SIG-M5 treated with dmso at 0.1 percent for 504 hours (cell line): ENCODE data around the gene SIGLEC10.
A peak's percentile ranks its signal among the peaks of the same experiment; 100 is the strongest.

Experiments
- DNase-seq: peaks from one replicate; lab custom pipeline; 2025; ENCODE audit not compliant: unreplicated experiment; lab: John Stamatoyannopoulos, UW

SIGLEC10 gene

DNA sequence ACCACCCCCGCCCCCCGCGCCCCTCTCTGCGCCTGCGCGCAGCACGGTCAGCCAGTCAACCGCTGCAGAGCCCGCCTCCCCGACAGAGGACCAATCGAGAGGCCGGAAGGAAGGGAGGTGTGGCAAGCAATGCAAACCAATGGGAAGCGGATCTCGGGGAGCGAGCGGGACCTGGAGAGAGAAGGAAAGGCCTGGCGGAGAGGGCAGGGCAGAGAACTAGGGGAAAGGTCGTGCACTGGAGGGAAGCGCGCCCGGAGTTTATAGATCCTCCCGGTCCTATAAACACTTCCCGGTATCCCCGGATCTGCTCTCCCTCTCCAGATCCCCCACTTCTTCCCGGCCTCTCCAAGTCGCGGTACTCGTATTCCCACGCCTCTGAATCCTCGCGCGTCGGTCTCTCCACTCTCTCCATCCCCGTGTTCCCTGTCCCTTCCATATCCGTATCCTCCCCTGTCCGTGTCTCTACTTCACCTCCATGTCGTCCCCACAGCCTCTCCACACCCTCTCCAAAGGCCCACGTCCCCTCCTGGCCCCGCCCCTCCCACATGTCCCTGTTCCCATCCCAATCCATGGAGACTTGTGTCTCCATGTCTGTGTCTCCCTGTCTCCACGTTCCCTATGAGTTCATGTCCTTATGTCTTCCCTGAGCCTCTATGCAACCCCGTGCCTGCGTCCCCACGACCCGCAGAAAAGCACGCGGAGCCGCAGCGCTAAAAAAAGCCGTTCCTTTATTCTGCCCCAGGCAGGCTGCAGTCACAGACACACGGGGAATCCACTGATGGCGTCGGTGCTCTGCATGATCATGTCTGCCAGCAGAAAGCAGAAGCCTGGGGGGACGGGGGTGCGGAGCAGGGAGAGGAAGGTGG, 50.8 kb downstream of the SIGLEC10 start:
- DNase-seq = peak; percentile 98

DNA sequence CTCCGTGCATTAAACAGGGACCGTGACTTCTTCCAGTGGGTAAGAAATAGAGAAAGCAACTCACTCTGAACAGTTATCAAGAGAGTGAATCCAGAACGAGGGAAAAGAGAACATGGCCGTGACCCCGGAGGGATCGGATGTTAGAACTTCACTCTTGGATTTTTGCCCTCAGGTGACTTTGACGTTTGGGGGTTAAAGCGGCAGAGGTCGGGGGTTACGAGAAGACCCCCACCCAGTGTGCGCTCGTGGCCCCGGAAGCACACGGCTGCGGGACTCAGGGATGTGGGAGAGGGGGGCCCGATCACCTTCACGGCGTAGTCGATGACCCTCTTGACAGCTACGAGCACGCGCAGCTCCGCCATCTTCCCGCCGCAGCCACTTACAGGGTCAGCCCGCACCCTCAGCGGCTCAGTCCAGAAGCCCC, 51.5 kb downstream of the SIGLEC10 start, which contains the start of gene ETFB:
TSS of gene ETFB (minus strand) at position 424 of the 424 bp plus-strand sequence. CDS start at position 362, 62 bp downstream.
- no peak for DNase-seq

DNA sequence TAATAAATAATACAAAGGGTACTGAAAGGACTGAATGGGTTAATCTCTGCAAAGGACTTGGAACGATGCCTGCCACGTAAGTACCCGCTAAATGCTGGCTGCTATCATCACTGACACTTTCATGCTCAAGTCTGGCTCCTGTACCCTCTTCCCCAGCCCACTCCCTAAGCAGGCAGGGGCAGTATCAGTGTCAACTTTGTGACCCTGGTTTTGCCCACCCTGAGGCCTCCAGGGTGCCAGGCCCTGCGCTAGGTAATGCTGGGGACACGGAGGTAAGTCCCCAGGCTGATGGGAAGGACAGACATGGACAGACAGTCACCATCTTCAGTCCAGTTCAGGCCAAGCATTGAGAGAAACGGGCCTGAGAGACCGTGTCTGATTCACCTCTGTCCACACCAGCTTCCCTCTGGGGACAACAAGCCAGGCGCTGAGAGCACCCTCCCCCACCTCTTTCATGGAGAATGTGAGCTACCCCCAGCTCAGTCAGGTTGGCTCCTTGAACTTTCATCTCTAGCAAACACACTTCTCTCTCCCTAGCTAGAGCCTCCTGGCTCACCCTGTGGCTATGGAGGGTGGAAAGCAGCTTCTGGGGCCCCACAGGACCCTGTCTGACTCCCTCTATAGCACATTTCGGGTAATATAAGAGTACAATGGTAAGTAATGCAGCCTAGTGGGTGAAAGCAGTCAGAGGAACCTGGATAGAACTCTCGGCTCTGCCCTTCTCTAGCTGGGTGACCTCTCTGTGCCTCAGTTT, 52.1 kb downstream of the SIGLEC10 start:
- DNase-seq = peak; percentile 32

DNA sequence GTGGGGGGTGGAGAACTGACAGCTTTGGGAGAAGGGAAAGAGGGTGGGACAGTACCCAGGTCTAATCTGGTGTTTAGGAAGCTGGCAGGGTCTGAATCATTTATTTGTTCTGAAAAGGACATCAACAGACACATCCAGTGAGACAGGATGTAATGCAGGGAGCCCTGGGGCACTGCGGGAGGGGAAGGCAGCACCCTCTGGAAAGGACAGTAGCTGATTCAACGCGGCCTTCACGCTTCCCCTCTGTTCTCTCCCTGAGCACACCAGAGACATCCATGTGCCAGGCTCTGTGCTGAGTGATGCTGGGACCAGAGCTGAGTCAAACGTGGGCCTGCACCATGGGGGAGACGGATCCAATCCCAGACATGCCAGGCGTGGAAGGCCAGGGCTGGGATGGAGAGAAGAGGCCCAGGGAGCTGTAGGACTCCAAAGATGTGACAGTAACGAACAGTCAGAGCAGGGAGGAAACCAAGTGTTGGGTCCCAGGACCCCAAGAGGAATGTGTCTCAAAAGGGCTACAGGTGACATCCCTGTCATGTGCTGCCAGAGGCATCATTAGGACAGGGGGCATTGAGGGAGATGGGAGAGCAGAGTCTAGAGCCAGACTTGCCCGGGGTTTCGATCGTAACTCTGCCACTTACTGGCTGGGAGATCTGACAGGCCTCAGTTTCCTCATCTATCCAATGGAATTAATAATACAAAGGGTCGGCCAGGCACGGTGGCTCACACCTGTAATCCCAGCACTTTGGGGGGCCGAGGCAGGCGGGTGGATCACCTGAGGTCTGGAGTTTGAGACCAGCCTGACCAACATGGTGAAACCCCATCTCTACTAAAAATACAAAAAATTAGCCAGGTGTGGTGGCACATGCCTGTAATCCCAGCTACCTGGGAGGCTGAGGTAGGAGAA, 53.0 kb downstream of the SIGLEC10 start:
- no peak for DNase-seq

DNA sequence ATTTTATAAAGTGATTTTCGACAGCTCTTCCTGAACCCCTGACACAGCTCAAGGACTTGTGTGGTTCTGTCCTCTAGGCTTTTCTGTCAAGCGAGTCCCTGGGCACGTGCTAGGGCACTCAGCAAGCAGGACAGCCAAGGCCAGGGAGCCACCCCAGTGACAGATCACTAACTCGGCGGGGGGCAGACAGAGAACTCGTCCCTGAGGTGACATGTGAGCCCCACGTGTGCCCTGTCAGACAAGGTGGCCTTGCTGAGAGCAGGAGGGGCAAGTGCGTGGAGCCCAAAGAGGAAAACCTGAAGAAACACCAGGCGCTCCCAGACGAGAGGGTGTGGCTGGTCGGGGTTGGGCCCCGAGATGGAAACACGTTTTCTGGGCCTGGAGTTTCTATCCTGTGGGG, 56.2 kb downstream of the SIGLEC10 start:
- no peak for DNase-seq
